GM19468 (cell line): ENCODE results near the gene ISG15.
"Not testable (repeated sequence)": the region's sequence is repeated elsewhere in the genome, so short reads cannot be mapped to it uniquely, and the experiment has no call there.

Experiments
- ATAC-seq: cut with Tn5 transposase; IDR thresholded peaks from one replicate; pipeline ENCODE4 v1.9.1; 2021; ENCODE audit warnings: mild to moderate bottlenecking, moderate library complexity, moderate number of reproducible peaks; ENCODE audit not compliant: unreplicated experiment; ENCODE audit errors: extremely low read depth

Gene ISG15

GRCh38 chr1:1024771-1025699 lies 11.7 kb downstream of the ISG15 start:
- ATAC-seq, result no peak

- no peak for ATAC-seq
Measured at GRCh38 chr1:1025730-1026129, 12.4 kb downstream of the ISG15 start.

- no peak for ATAC-seq
Measured at GRCh38 chr1:1026599-1027413, 13.5 kb downstream of the ISG15 start.

GRCh38 chr1:1027791-1028190 lies 14.5 kb downstream of the ISG15 start:
- no peak for ATAC-seq

- not testable (repeated sequence) for ATAC-seq
Measured at GRCh38 chr1:1030867-1031658, 17.8 kb downstream of the ISG15 start.

GRCh38 chr1:1031659-1032235 lies 18.4 kb downstream of the ISG15 start:
- no peak for ATAC-seq

- ATAC-seq, result no peak
Measured at GRCh38 chr1:1032424-1032823, 19.1 kb downstream of the ISG15 start.

GRCh38 chr1:1033009-1033587 lies 19.8 kb downstream of the ISG15 start:
- ATAC-seq, result peak; percentile 67

GRCh38 chr1:1033731-1034438 lies 20.6 kb downstream of the ISG15 start:
- ATAC-seq, result no peak

GRCh38 chr1:1034439-1034781 lies 21.1 kb downstream of the ISG15 start:
- ATAC-seq, result no peak

GRCh38 chr1:1035291-1035943 lies 22.1 kb downstream of the ISG15 start:
- ATAC-seq, result no peak

GRCh38 chr1:1037366-1038327 lies 24.4 kb downstream of the ISG15 start:
- ATAC-seq, result no peak

GRCh38 chr1:1038694-1039093 lies 25.4 kb downstream of the ISG15 start:
- ATAC-seq, result no peak

- ATAC-seq, result no peak
Measured at GRCh38 chr1:1039145-1039910, 26.0 kb downstream of the ISG15 start.

GRCh38 chr1:1040004-1040991 lies 27.0 kb downstream of the ISG15 start:
- no peak for ATAC-seq

- no peak for ATAC-seq
Measured at GRCh38 chr1:1041092-1041523, 27.8 kb downstream of the ISG15 start.
